T-helper 2 cell treated with Interferon-gamma antibody and Interleukin-4, amounts not matched to agents 100 ng/mL and 5 ng/mL, for 36 hours (primary cell): Measurements from ENCODE around the gene TASOR2. TPM values are rescaled to one million over a fixed set of nuclear protein-coding genes. Genes with fewer than 3 reads are reported as not detected.

Experiments
- intact Hi-C: fragments of 100-400 bp; cut with micrococcal nuclease; formaldehyde crosslinking; loops from one replicate; pipeline ENCODE4 v1.15.1; 2023
- total RNA-seq: library from RNA; stranded (reverse); gene quantifications from 2 replicates; pipeline ENCODE4 v1.2.3, GENCODE V29; 2022

TASOR2 gene
- total RNA-seq, 1 donor from 2014 or later, result 63.0 TPM

- intact Hi-C loops, result no loop called here
Measured at GRCh38 chr10:5654218-5654755, 30.4 kb upstream of the TASOR2 start.

- intact Hi-C loops, result no loop called here
Measured at GRCh38 chr10:5655121-5655520, 29.5 kb upstream of the TASOR2 start.

DNA sequence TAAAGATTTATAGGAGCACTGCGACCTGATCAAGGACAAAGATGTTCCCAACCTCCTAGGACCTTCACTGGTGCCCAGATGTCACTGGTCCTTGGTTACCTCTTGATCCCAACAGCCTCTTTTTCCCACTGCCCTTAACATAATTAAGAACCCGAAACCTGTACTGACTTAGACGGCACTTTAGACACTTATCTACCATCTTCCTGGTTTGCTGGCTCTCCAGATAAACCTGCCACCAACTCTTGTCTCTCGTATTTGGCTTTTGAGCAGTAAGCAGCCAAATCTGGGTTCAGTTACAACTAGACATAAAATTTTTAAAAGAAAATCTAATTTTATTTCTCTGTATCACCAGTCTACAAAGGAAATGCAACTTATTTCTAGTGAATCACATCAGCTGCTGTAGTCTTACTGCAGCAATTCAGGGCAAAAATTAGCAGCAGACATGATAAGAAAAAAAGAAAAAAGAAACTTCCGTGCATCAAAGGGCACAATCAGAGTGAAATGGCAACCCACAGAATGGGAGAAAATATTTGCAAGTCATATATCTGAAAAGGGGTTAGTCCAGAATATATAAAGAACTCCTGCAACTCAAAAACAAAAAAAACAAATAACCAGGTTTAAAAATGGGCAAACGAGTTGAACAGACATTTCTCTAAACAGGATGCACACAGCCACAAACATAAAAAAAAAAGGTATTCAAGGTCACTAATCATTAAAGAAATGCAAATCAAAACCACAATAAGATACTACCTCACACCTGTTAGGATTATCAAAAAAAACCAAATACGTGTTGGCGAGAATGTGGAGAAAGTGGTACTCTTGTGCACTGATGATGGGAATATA is 27.7 kb upstream of the TASOR2 start:
- intact Hi-C loops, result no loop called here

- intact Hi-C loops, result no loop called here
Measured at GRCh38 chr10:5658871-5659618, 25.6 kb upstream of the TASOR2 start.

DNA sequence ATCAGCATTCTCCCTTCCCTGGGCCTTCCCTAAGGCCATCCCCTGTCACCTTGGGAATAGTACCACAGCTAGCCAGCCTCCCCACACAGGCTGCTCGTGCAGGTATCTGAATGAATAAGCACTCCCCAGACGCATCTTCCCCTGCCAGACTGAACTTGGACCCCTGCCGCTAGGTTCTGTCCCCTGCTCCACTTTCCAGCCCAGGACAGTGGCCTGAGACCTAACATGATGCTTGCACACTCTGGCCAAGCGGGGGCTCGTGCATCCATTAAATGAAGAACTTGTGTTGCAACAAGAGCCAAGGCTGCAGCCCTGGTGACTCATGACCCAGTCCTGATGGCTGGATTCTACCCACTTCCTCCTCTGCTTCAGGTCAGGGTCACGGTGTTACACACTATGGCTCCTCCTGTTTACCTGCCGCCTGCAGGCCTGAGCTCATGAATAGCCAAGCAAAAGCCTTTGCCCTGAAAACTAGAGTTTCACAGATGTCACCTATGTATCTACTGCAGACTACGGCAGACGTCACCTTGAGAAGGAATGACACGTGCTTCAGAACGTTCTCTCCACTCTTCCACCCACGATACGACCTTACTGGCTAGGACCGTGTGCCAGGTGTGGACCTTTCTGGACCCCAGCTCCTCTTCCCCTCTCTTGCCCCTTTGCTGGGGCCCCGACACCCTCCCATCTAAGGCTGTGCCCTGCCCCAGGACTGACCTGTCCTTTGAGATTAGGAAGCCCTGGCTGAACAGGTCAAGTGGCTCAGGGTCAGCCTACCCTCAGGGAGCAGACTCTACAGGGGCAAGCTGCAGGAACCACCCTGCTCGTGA is 24.7 kb upstream of the TASOR2 start:
- intact Hi-C loops, result no loop called here

DNA sequence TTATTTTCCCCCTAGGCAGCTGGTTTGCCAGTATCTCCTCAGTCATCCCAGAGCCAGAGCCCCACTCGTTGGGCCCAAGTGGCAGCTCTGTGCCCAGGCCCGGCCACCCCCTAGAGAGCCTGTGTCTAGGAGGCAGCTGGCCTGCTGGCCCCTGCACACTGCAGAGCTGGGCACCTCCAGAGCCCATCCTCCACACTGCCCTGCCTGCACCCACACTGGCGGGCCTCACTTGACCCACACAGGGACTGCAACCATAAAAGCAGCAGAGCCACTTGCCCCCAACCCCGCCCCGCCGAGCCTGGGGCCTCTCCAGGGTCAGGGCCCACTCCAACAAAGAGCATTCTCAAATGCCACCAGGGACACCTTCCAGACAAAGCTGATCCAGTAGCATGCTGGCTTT is 23.6 kb upstream of the TASOR2 start:
- intact Hi-C loops, result no loop called here

- intact Hi-C loops, result no loop called here
Measured at GRCh38 chr10:5662708-5663579, 21.7 kb upstream of the TASOR2 start.

- intact Hi-C loops, result no loop called here
Measured at GRCh38 chr10:5663692-5664427, 20.8 kb upstream of the TASOR2 start.

DNA sequence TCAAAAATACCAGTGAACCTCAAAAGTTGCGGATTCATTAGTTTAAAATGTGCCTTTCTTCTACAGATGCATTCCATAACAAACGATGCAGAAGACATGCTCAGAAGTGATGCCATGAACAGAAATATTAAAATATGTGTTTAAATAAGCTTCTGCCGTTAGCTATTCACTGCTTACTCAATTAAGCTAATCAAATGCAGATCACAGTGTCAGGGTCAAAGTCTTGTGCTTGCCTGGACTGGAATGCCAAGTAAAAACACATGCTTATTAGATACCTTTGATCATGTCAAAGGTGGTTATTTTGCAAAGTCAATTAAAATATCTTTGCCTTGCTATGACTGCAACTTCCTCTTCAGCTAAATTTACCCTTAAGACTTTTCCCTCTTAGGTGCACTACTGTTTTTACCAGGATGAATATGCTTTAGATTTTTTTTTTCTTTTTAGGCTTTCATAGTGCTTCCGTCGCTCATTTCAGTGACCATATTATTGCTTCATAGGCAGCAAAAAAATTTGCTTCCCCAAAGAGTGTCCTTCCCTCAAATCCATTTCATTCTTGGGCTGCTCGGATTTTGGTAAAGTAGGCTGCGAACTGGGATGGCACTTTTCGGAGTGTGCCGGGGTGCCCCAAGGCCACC is 19.1 kb upstream of the TASOR2 start:
- intact Hi-C loops, result loop anchor here (2.0 kb wide), 1 partner anchor 19 kb away; the partner anchor contains the start of gene TASOR2

DNA sequence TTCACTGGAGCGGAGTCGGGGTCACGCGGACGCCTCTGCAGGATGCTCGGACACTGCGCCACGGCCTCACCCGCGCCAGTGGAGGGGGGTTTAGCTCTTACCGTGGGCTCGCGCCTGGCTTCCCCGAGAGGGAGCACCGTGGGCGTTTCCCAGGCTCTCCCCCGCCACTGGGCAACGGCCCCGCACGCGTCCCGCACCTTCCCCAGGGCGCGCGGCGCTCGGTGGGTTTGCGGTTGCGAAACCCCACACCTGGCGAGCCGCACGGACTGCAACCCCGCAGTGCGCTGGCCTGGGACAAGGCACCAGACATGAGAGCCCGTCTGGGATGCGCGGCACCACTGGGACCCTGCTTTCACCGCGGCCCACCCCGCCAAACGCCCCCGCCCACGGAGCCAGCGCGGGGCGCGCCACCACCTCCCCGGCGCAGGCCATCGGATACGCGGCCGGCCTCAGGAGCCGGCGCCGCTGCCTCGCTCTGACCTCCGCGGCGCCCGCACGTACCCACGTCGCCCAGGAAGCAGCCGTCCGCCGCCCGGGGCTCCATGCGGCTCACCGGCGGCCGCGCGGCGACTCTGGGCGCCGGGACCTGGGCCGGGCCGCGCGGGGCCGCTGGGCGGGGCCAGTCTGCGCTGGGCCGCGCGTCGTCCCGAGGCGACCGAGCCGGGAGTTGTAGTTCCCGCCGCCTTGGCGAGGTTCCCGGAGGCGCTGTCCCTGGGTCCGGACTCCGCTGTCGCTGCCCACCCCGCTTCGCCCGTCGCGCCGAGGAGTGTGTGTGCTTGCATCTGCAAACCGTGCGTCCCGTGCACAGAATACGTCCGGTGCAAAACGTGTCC is 18.4 kb upstream of the TASOR2 start, which contains the start of gene ASB13:
ASB13 (minus strand) TSS at position 588 of the 833 bp plus-strand sequence; CDS start at position 544, 44 bp downstream.
- intact Hi-C loops, result loop anchor here (2.0 kb wide), 1 partner anchor 19 kb away; the partner anchor contains the start of gene TASOR2

DNA sequence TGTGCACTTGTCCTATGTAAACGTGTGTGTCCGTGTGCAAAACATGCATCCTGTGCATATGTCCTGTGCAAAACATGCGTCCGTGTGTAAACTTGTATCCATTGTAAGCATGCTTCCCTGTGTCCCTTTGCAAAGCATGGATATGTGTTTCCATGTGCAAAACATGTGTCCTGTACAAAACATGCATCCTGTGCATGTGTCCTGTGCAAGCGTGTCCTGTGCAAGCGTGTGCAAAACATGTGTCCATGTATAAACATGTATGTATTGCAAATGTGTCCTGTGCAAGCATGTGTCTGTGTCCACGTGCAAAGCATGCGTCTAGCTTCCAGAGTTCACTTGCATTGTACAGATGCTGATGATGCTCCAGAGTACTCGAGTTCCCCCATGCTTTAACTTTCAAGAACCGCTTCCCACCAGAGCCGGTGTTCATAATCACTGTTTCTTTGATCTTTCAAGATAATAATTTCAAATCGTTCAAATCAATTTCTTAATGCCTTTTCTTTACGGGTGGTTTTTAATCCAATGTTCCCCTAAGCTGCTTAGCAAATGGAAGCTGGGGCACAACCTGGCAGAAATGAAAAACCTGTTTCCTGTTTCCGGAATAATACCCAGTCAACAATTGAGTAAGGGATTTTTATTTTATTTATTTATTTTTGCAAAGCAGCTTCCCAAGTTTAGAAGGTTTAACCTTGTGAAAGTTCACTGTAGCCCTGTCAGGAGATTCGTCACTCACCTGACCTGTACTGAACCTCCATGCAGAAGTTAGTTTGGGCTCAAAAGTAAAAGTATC is 17.6 kb upstream of the TASOR2 start:
- intact Hi-C loops, result loop anchor here (2.0 kb wide), 1 partner anchor 18 kb away; the partner anchor contains the start of gene TASOR2

DNA sequence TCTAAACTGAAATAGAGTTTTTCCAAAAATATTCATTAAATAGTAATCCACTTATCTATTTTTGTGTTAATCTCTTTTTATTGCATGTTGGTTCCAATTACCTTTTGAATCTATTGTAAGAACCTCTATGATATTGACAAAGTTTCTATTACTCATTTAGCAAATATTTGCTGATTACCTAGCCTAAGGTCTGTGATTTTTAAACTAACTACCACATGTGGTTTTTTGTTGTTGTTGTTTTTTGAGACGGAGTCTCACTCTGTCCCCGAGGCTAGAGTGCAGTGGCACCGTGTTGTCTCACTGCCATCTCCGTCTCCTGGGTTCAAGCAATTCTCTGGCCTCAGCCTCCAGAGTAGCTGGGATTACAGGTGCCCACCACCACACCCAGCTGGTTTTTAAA is 16.2 kb upstream of the TASOR2 start:
- intact Hi-C loops, result no loop called here

DNA sequence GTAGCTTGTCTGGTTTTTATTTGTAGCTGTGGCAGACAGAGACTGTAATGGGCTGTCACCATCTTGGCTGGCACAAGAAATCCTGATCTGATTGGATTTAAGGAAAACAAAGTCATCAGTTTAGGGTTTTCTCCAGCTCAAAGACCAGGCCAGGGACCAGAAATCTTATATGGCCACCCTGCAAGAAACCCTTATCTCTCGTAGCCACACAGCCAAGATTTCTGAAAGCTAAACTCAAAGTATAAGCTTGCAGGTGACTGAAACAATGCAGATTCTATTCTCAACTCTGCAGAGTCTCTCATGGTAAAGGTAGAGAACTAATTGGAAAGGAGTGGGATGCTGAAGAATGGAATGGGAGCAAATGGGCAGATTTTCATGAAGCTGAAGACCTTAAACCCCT is 15.0 kb upstream of the TASOR2 start:
- intact Hi-C loops, result no loop called here

- intact Hi-C loops, result no loop called here
Measured at GRCh38 chr10:5670662-5671375, 13.8 kb upstream of the TASOR2 start.

GRCh38 chr10:5678397-5679036 is 6.1 kb upstream of the TASOR2 start:
- intact Hi-C loops, result no loop called here

DNA sequence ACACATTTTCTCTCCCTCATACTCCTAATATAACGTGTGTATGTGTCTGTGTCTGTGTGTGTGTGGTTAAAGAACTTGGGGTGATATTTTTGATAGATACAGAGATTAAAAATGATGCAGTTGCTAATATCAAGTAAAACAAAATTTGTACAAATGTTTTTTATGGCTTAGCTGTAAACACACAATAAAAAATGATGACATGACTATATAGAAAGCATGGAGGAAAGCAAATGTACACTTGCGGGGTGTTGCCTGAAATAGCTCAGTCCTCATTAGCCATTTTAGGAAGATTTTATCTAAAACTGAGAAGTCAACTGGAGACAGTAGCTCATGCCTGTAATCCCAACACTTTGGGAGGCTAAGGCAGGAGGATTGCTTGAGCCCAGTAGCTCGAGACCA is 5.6 kb upstream of the TASOR2 start:
- intact Hi-C loops, result no loop called here
